CD4-positive, alpha-beta memory T cell (primary cell): ENCODE data around the gene CHST10. TPM values are rescaled to one million over a fixed set of nuclear protein-coding genes. Genes with fewer than 3 reads are reported as not detected.
A peak's percentile ranks its signal among the peaks of the same experiment; 100 is the strongest.
"Not testable (repeated sequence)": the region's sequence is repeated elsewhere in the genome, so short reads cannot be mapped to it uniquely, and the experiment has no call there.

ENCODE experiments used
- CTCF ChIA-PET: fragments of 350-600 bp; sonication (Branson Sonifier 250); formaldehyde crosslinking; loops from one replicate; lab custom pipeline; 2021; ENCODE audit warnings: inconsistent platforms; ENCODE audit not compliant: partially characterized antibody; lab: Charles Lee
- POLR2A ChIA-PET: fragments of 350-600 bp; sonication (Branson Sonifier 250); formaldehyde crosslinking; loops from one replicate; lab custom pipeline; 2021; ENCODE audit not compliant: partially characterized antibody; lab: Charles Lee
- DNase-seq, 5 donors: peaks; one replicate each; pipeline versions ENCODE4 v3.0.0 to v3.0.0-alpha.2; 2020 to 2022; ENCODE audit warnings: mixed read lengths in 1 of 5
- H3K27ac ChIP-seq: one replicate; pipeline ENCODE4 v1.7.0; 2013; ENCODE audit warnings: low read depth, low read length
- H3K27me3 ChIP-seq: 2 replicates; pipeline ENCODE4 v1.7.0; 2013; ENCODE audit warnings: mild to moderate bottlenecking, low read length, moderate library complexity; ENCODE audit not compliant: insufficient read depth
- H3K36me3 ChIP-seq: 2 replicates; pipeline ENCODE4 v1.7.0; 2013; ENCODE audit warnings: mild to moderate bottlenecking, low read length, moderate library complexity; ENCODE audit not compliant: insufficient read depth
- H3K4me1 ChIP-seq: 2 replicates; pipeline ENCODE4 v1.7.0; 2013; ENCODE audit warnings: mild to moderate bottlenecking, low read length, moderate library complexity; ENCODE audit not compliant: insufficient read depth
- H3K4me3 ChIP-seq, 2 donors: one replicate each; pipeline ENCODE4 v1.7.0; 2013; ENCODE audit warnings: low read length in 2 of 2, mild to moderate bottlenecking in 1 of 2
- H3K9me3 ChIP-seq, 2 donors: one replicate each; pipeline ENCODE4 v1.7.0; 2013; ENCODE audit warnings: low read length in 2 of 2, control low read depth in 1 of 2; ENCODE audit not compliant: control insufficient read depth in 1 of 2
- H3K27ac Mint-ChIP-seq, 7 donors: one replicate each; pipeline ENCODE4 v1.8.0; 2020 to 2021; ENCODE audit warnings: mixed read lengths in 7 of 7, mild to moderate bottlenecking in 6 of 7, inconsistent platforms in 3 of 7, moderate library complexity in 3 of 7
- H3K27me3 Mint-ChIP-seq, 2 donors: one replicate each; pipeline ENCODE4 v1.8.0; 2020 to 2021; ENCODE audit warnings: mixed read lengths in 2 of 2
- H3K36me3 Mint-ChIP-seq, 2 donors: one replicate each; pipeline ENCODE4 v1.8.0; 2020 to 2021; ENCODE audit warnings: mixed read lengths in 2 of 2, inconsistent platforms in 1 of 2, mild to moderate bottlenecking in 1 of 2
- H3K4me1 Mint-ChIP-seq, 4 donors: one replicate each; pipeline ENCODE4 v1.8.0; 2020 to 2021; ENCODE audit warnings: mixed read lengths in 4 of 4, mild to moderate bottlenecking in 1 of 4
- H3K4me3 Mint-ChIP-seq, 8 donors: one replicate each; pipeline ENCODE4 v1.8.0; 2020 to 2021; ENCODE audit warnings: mixed read lengths in 8 of 8, mild to moderate bottlenecking in 7 of 8, moderate library complexity in 6 of 8, inconsistent platforms in 3 of 8
- H3K9me3 Mint-ChIP-seq, 8 donors: one replicate each; pipeline ENCODE4 v1.8.0; 2020 to 2021; ENCODE audit warnings: mixed read lengths in 8 of 8, mild to moderate bottlenecking in 5 of 8, inconsistent platforms in 3 of 8, moderate library complexity in 1 of 8
- intact Hi-C: fragments of 100-400 bp; cut with micrococcal nuclease; formaldehyde crosslinking; loops from one replicate; pipeline ENCODE4 v1.15.1; 2023
- polyA plus RNA-seq, 2 donors: library from polyadenylated mRNA; unstranded; fragments of 300-500 nt; fragmentation: Illumina TruSeq; gene quantifications; one replicate each; pipeline ENCODE4 v1.2.3, GENCODE V29; 2021
- total RNA-seq, 2 experiments: library from RNA; stranded (reverse); gene quantifications; one replicate each; pipeline ENCODE4 v1.2.3, GENCODE V29; 2021

The CHST10 gene
- total and polyA plus RNA-seq, 4 experiments from 2014 or later = 0.24 to 1.7 (median 1.2) TPM

DNA sequence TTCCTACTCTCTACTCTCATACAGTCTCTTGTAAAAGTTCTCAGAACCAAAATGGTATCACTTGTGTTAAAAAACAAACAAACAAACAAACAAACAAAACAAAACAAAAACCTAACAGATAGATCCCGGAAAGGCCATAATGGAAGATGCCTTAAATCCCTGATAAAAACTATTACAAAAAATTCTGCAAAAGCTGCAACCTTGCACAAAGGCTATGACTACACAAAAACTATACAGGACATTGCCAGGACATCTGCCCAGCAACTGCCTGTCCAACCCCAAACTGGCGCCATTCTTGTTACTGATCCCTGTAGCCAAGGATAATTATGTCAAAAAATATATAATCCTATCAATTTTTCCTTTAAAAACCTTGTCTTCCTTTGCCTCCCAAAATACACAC, 58.9 kb downstream of the CHST10 start:
- Mint-ChIP-seq H3K36me3 (no peaks in the 10 kb centered on the region), H3K9me3 (peaks cover 2 to 27% (median 17%) of the 10 kb centered on the region in 8 donors), H3K4me3 (no peak overlapping the region), H3K27ac (no peak overlapping the region), H3K4me1 (no peaks in the 10 kb centered on the region), H3K27me3 (peaks cover 11 to 14% of the 10 kb centered on the region in 2 donors)
- no peak for DNase-seq
- Histone ChIP-seq H3K27me3 (no peaks in the 10 kb centered on the region), H3K27ac (no peak overlapping the region), H3K9me3 (no peaks in the 10 kb centered on the region), H3K4me3 (no peak overlapping the region), H3K4me1 (no peaks in the 10 kb centered on the region), H3K36me3 (no peaks in the 10 kb centered on the region)
- ChIA-PET POLR2A (no interaction called here), CTCF (no interaction called here)
- intact Hi-C loops = no loop called here

DNA sequence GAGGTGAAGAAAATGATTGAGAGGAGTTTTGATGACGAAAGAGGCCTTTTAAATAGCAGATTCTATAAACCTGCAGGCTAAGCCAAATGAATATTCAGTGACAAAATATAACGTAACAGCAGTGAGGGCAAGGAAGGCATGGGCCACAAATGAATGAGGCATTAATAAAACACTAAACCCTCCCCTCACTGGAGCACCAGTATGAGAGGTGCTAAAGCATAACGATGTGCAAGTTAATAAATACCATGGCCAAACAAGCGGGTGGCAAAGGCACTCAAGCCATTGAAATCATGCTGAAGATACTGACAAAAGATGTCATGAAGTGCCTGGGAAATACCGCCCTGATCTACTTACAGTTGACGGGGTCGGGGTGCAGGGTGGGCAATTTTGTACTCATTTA, 64.9 kb downstream of the CHST10 start:
- CTCF ChIA-PET = no interaction called here
- H3K9me3 ChIP-seq = no peaks in the 10 kb centered on the region
- peaks cover 0 to 4% (median 0%) of the 10 kb centered on the region in 8 donors for H3K9me3 Mint-ChIP-seq
- intact Hi-C loops = no loop called here
- no peak overlapping the region for H3K4me3 ChIP-seq
- peak overlapping the region in 1 of 8 donors; percentile 5 for H3K4me3 Mint-ChIP-seq
- H3K27ac Mint-ChIP-seq = no peak overlapping the region
- no peak for DNase-seq
- no peaks in the 10 kb centered on the region for H3K4me1 Mint-ChIP-seq
- peaks cover 21 to 32% of the 10 kb centered on the region in 2 donors for H3K27me3 Mint-ChIP-seq
- H3K4me1 ChIP-seq = no peaks in the 10 kb centered on the region
- no peaks in the 10 kb centered on the region for H3K36me3 ChIP-seq
- H3K27me3 ChIP-seq = no peaks in the 10 kb centered on the region
- POLR2A ChIA-PET = no interaction called here
- no peak overlapping the region for H3K27ac ChIP-seq
- H3K36me3 Mint-ChIP-seq = peaks cover 0 to 3% of the 10 kb centered on the region in 2 donors

DNA sequence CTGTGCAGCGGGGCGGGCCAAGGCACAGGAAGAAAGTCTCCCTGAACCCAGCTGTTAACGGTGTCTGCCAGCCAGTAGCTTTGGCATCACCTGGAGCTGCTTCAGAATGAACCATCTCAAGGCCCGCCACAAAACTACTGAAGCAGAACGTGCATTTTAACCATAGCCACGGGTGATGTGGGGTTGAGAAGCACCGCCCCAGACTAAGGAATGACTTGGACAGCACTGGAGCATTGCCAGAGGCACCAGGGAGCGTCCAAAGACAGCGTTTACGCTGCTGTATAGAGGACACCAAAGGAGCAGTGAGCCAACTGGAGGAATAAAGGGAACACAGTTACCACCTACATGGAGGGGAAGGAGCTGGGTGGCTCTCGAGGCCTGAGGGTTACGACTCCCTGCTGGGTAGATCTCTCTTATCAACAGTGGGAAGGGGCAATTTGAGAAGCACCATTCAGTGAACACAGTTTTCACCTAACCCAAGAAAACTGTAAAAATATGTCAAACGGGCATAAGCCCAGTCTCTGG, 66.7 kb downstream of the CHST10 start:
- Histone ChIP-seq H3K27me3 (no peaks in the 10 kb centered on the region), H3K4me1 (no peaks in the 10 kb centered on the region), H3K4me3 (no peak overlapping the region), H3K27ac (no peak overlapping the region), H3K9me3 (no peaks in the 10 kb centered on the region), H3K36me3 (no peaks in the 10 kb centered on the region)
- ChIA-PET POLR2A (no interaction called here), CTCF (no interaction called here)
- peaks cover 0 to 3% of the 10 kb centered on the region in 2 donors for H3K36me3 Mint-ChIP-seq
- H3K4me3 Mint-ChIP-seq = no peak overlapping the region
- no peaks in the 10 kb centered on the region for H3K4me1 Mint-ChIP-seq
- no peak for DNase-seq
- intact Hi-C loops = no loop called here
- H3K27me3 Mint-ChIP-seq = peaks cover 13 to 25% of the 10 kb centered on the region in 2 donors
- no peak overlapping the region for H3K27ac Mint-ChIP-seq
- peaks cover 0 to 2% (median 0%) of the 10 kb centered on the region in 8 donors for H3K9me3 Mint-ChIP-seq

DNA sequence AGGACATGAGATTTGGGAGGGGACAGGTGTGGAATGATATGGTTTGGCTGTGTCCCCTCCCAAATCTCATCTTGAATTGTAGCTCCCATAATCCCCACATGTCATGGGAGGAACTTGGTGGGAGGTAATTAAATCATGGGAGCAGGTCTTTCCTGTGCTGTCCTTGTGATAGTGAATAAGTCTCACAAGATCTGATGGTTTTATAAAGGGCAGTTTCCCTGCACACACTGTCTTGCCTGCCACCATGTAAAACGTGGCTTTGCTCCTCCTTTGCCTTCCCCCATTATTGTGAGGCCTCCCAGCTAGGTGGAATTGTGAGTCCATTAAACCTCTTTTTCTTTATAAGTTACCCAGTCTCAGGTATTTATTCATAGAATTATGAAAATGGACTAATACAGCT, 72.3 kb downstream of the CHST10 start:
- intact Hi-C loops, POLR2A ChIA-PET, H3K27me3 ChIP-seq, H3K4me1 Mint-ChIP-seq, H3K9me3 ChIP-seq, H3K27ac Mint-ChIP-seq, H3K36me3 ChIP-seq, H3K4me1 ChIP-seq, H3K27ac ChIP-seq, CTCF ChIA-PET, H3K36me3 Mint-ChIP-seq, H3K4me3 Mint-ChIP-seq, H3K4me3 ChIP-seq, DNase-seq: not testable (repeated sequence)
- Mint-ChIP-seq H3K27me3 (peaks cover 4 to 13% of the 10 kb centered on the region in 2 donors), H3K9me3 (peaks cover 0 to 17% (median 9%) of the 10 kb centered on the region in 8 donors)

GRCh38 chr2:100344433-100344832, 73.0 kb downstream of the CHST10 start:
- peaks cover 6 to 13% of the 10 kb centered on the region in 2 donors for H3K27me3 Mint-ChIP-seq
- Histone ChIP-seq H3K27ac (no peak overlapping the region), H3K36me3 (no peaks in the 10 kb centered on the region), H3K4me1 (no peaks in the 10 kb centered on the region), H3K27me3 (peaks cover 3% of the 10 kb centered on the region), H3K9me3 (no peaks in the 10 kb centered on the region), H3K4me3 (no peak overlapping the region)
- ChIA-PET POLR2A (no interaction called here), CTCF (no interaction called here)
- no peak overlapping the region for H3K27ac Mint-ChIP-seq
- H3K36me3 Mint-ChIP-seq = no peaks in the 10 kb centered on the region
- no peaks in the 10 kb centered on the region for H3K4me1 Mint-ChIP-seq
- peaks cover 0 to 17% (median 8%) of the 10 kb centered on the region in 8 donors for H3K9me3 Mint-ChIP-seq
- DNase-seq = no peak
- H3K4me3 Mint-ChIP-seq = no peak overlapping the region
- intact Hi-C loops = no loop called here

DNA sequence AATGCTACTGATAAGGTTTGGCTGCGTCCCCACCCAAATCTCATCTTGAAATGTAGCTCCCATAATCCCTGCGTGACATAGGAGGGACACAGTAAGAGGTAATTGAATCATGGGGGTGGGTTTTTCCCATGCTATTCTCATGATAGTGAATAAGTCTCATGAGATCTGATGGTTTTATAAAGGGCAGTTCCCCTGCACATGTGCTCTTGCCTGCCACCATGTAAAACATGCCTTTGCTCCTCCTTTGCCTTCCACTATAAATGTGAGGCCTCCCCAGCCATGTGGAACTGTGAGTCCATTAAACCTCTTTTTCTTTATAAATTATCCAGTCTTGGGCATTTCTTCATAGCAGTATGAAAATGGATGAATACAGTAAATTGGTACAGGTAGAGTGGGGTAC, 75.0 kb downstream of the CHST10 start:
- H3K4me3 Mint-ChIP-seq, H3K4me3 ChIP-seq, H3K36me3 Mint-ChIP-seq, POLR2A ChIA-PET, H3K4me1 Mint-ChIP-seq, H3K27me3 Mint-ChIP-seq, H3K4me1 ChIP-seq, H3K9me3 ChIP-seq, H3K27ac ChIP-seq, H3K27ac Mint-ChIP-seq, H3K36me3 ChIP-seq, CTCF ChIA-PET, intact Hi-C loops, DNase-seq: not testable (repeated sequence)
- peaks cover 13% of the 10 kb centered on the region for H3K27me3 ChIP-seq
- peaks cover 0 to 17% (median 8%) of the 10 kb centered on the region in 8 donors for H3K9me3 Mint-ChIP-seq
